HG02642 (cell line): ENCODE results near the gene ARHGAP6.
"Not testable (repeated sequence)": the region's sequence is repeated elsewhere in the genome, so short reads cannot be mapped to it uniquely, and the experiment has no call there.

Experiments
- ATAC-seq: cut with Tn5 transposase; IDR thresholded peaks from one replicate; pipeline ENCODE4 v1.9.1; 2021; ENCODE audit warnings: mild to moderate bottlenecking; ENCODE audit not compliant: unreplicated experiment, poor library complexity

ARHGAP6 gene

DNA sequence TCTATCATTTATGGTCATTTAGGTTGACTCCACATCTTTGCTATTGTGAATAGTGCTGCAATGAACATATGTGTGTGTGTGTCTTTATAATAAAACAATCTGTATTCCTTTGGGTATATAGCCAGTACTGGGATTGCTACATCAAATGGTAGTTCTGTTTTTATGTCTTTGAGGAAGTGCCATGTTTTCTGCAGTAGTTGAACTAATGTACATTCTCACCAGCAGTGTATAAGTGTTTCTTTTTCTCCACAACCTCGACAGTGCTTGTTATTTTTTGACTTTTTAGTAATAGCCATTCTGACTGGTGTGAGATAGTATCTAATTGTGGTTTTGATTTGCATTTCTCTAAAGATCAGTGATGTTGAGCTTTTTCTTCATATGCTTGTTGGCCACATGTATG is 80.5 kb downstream of the ARHGAP6 start:
- no peak for ATAC-seq

DNA sequence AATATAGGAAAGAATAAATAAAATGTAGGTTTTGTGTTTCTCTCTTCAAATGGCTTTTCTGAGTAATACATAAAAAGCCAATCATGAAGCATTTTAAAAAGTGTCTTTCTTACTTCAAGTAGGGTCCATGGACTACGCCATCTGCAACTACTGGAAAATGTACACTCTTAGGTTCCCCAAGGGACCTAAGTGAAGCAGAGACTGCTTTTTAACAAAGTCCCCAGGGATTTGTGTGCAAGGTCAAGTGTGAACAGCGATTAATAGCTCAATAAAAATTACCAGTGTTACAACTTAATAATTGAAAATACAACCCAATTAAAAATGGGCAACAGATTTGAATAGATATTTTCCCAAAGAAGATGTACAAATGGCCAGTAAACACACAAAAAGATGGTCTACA is 84.9 kb downstream of the ARHGAP6 start:
- ATAC-seq = no peak

DNA sequence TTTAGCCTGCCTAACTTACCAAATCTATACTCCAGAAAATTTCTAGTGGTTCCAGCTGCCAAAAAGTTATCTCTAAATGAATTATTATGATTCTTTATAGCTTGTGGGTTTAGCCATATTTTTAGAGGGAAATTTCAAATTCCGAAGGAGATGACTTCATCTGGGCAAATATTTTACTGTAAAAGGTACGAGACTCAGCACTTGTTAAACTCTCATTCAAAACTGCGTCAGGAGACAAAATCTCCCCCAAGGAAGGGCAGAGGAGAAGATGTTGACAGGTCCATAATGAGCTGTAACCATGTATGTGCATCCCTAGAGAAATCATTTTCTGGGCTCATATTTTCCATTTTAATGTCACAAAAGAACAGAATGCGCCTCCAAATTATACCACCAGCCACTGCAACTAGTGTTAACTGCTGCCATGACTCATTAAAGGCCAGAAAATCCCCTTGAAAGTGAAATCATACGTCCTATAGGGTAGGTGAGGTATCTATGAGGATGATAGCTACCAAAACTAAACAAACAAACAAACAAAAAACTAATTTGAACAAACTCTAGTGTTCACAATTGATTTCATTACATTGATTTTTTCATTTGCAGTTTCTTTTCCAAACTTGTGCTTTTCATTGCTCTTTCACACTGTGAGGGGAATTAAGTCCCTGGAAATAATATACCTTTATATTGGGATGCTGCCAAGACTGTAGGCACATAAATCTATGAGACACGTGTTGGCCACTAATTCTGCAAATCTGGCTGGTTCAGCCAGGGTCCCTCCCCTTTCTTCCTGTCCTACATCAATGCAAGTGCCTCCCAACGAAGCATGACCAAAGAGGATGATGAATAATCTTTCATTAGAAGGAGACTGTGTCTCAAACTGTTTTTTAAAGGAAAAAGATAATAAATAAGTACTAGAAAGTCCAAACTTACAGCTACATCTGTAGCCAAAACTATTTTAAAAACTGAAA is 85.8 kb downstream of the ARHGAP6 start:
- no peak for ATAC-seq

DNA sequence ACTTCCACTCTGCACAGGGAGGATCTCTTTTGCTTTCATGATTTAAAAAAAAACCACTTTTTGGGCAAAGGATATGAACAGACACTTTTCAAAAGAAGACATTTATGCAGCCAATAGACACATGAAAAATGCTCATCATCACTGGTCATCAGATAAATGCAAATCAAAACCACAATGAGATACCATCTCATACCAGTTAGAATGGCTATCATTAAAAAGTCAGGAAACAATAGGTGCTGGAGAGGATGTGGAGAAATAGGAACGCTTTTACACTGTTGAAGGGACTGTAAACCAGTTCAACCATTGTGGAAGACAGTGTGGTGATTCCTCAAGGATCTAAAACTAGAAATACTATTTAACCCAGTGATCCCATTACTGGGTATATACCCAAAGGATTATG is 87.4 kb downstream of the ARHGAP6 start:
- not testable (repeated sequence) for ATAC-seq

DNA sequence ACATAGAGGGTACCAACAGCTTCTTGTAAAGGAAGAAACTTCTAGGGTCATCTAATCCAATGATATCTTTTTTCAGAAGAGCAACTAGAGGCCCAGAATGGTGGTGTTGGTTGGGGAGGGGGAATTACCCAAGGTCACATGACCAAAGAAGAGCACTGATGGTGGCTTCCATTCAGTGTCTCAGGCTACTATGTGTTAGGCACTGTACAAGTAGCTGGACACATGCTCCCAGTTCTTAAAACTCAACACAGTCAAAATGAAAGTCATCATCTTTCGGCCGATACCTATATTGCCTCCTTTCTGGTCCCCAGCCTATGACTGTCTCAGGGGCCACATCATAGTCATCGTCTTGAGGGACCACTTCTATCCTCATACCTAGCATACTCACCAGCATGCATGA is 88.1 kb downstream of the ARHGAP6 start:
- no peak for ATAC-seq

DNA sequence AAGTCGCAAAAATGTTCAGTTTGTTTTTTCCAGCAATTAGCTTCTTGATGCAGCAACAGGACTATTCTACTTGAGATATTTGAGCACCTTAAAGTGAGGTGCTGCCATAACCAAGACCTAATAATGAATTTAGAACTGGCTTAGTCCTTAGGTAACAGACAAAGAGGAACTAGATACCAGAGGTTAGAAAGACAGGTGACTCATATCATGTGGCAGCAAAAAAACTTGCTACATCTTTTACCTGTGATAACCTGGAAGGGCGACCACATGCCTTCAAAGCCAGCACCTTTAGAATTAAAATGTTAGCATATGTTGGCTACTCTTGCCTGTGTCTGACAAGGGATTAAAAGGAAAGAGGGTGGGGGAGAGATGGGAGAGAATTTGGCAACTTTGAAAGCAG is 90.4 kb downstream of the ARHGAP6 start:
- no peak for ATAC-seq

DNA sequence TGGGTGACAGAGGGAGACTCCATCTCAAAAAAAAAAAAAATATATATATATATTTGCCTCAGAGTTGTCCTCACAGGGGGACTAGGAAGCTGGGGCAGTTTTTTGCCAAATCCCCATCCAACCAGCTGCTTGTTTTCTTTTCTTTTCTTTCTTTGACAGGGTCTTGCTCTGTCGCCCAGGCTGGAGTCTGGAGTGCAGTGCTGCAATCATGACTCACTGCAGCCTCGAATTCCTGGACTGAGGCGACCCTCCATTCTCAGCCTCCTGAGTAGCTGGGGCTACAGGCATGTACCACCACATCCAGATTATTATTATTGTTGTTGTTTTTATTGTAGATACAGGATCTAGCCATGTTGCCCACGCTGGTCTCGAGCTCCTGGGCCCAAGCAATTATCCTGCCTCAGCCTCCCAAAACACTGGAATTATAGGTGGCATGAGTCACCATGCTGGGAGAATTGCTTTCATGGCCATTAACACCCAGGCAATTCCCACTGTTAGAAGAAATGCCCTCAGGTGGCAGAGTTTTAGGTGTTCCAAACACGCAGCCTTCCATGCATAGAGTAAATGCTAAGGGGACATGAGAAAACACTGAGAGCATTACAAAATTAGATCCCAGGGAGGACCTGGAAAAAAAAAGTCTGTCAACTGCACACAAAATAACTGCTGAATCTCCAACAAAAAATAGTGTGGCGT is 98.0 kb downstream of the ARHGAP6 start:
- no peak for ATAC-seq

DNA sequence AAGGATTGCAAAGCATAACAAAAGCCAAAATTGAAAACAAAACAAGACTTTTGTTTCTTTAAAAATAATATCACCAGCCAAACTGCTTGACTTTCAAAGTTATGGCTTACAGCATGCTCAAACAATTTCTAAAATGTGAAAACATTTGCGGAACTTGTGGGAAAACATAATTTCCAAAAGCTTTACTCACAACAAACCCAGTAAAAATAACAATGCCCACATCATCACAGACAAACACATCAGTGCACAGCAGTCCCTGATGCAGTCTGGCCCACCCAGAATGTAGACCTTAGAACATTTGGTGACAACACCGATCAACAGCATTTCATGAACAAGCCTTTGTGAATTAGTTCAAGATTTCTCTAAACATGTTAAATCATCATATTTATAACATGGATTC is 98.9 kb downstream of the ARHGAP6 start:
- ATAC-seq = no peak

DNA sequence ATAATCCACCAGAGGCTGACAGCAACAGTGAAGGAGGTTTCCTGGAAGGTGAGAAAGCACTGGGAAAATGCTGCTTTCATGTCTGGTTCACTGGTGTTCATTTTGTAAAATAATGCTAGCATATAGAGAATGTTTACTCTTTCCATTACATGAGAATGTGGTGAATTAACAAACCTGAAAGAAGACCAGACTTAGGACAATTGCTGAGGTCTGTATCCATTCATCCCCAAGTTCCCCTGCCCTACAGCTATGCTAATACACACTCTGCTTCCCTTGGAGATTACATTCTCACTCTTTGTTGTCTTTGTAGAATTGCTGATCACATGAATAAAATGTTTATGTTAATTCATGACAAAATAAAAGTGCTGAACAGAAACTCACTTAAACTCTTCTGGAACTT is 99.5 kb downstream of the ARHGAP6 start:
- ATAC-seq = no peak

DNA sequence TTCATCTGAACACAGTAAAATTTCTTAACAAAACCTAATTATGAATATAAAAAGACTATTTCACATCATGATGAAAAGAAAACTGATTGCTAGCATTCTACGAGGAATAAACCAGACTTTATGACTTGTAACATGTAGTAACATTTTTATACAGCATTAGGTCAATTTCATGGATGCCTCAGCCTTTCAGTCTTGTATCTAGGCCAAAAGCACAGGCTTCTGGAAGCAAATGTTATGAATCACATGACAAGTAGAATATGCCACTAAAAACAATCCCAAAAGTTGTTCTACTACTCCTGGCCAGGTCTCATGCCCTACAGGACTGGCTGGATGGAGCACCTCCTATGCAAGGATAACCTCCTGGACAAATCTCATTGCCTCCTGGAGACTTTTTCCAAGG is 101.2 kb downstream of the ARHGAP6 start:
- no peak for ATAC-seq

DNA sequence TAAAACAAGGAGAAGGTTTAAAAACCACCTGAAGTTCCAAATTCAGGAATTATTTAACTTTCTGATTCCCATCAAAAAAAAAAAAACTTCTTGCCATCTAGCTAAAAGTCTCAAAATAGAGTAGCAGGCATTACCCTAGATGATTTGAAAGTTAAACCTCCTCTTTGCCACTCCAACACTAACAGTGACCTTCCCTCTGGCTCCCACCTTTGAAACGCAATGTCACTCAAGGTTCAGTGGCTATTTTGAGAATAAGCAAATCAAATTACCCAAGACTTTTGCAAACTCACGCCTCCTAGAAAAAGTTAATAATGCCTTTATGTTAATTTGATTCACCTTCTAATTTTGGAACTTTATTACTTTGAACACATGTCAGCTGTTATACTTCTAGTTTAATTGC is 103.2 kb downstream of the ARHGAP6 start:
- no peak for ATAC-seq

DNA sequence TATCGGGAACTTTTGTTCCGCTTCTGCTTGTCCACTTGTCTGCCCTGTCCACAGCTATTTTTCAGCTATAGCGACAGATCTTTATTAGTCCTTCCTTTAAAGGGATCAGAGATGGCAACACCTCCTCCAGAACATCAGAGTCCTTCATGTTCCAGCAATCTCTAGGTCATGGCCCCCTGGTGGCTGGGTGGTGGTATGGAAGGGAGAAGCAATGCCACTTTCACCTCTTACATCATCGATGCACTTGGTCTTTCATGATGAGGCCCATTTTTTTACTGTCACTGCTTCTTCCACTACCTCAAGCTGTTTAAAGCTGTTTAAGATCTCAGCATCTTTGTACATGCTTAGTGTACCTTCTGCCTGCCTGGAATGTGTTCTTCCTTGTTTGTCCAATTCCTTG is 106.7 kb downstream of the ARHGAP6 start:
- no peak for ATAC-seq

DNA sequence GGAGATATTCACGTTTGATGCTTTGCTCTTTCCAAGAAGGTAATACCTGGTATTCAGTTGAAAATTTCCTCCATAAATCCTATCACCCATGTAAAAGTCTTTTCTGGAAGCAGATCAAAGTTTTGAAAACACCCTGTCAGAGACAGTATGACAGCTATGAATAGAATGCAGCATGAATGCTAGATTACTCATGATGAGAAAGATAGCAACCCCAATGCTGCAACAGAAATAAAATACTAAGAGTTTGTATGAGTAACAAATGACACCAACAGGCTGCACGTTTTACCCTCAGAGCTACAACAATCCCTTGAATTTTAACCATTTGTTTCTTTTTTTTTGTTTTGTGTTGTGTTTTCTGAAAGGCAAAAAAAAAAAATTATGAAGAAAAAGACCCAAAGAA is 108.6 kb downstream of the ARHGAP6 start:
- ATAC-seq = no peak

DNA sequence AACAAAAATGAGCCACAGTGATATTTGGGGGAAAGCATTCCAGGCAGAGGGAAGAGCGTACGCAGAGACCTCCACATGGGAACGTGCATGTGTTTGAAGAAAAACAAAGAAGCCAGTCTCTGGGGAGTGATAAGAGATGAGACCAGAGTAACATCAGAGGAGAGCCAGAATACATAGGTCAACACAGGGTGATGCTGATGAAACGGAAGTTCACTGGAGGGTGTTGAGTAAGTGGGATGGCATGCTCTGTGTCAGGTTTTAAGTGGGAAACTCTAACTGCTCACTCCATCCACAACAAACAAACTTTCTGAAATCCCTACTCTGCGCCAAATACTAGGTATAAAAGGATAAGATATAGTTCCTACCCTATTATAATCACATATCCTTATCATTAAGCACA is 110.0 kb downstream of the ARHGAP6 start:
- no peak for ATAC-seq

DNA sequence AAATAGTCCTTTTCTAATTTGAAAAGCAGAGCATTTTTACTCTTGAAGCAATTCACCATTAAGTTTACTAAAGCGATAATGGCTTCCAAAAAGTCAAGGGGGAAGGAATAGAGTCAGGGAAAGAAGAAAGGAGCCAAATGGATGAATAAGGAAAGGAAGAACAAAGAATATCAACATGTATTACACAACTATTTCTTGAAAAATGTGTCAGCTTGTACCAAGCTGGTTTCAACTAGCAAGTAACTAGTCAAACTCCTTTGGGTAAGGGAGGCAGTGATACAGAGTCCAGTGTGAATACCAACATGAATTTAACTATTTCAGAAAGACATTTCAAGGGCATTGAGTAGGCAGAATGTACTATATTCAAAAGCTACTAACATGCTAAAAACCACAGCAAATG is 112.1 kb downstream of the ARHGAP6 start:
- ATAC-seq = no peak

DNA sequence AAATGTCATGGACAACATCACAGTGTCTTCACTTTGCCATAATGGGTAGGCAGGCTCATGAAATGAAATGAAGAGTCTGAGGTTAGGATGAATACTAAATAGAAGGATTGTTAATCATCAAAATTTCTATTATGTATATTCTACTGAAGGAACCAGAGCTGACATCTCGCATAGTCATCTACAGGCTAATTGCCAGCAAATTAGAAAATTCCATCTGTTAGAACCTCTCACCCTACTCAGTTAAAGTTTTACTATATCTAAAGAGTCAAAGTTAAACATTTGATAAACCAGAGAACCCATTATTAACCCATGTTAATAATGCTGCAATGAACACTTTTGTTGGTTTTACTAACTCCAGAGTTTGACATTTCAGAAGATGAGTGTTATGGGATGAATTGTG is 114.6 kb downstream of the ARHGAP6 start:
- ATAC-seq = no peak

DNA sequence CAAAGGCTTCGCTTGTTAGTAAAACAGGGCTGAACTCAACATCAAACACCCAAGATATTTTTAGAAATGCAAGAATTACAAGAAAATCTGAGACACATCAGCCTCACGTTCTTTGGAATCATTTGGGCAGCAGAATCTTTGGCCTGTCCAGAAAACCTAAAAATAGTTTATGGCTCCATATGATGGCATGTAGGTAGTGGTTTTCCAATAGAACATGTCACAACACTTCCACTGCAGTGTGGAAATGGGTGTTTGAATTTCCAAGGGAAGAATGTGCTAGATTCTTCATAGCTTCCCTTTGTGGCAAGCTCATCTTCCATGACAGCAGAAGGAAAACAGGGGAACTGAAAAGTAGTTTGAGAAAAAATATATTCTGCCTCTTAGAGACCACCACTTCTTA is 118.8 kb downstream of the ARHGAP6 start:
- ATAC-seq = no peak

DNA sequence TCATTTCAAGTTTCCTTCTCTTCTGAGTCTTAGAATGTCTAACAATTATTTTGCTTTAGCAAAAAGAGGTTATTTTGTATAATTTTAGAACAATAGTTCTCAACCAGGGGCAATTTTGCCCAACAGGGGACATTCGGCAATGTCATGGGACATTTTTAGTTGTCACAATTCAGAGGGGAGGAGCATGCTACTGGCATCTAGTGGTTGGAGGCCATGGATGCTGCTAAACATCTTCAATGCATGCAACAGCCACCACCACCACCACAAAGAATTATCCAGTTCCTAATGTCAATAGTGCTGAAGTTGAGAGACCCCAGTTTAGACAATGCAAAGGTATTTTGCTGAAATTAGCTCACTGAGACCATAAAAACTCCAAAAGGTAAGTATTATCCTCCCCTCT is 122.5 kb downstream of the ARHGAP6 start:
- no peak for ATAC-seq

DNA sequence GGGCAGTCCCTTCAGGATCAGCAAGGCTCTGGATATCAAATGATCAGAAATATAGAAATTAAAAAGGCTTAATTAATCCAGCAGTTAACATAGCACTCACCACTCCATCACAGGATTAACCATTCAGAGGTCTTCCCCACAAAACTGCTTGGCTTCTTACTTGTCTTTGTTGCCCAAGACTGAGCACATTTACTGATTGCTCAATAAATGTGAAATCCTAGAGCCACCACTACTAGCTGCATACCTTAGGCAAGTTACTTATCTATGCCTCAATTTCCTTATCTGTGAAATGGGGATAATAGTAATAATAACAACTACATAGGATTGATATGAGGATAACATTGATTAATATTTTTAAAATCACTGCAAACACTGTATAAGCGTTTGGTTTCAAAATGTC is 124.2 kb downstream of the ARHGAP6 start:
- ATAC-seq = no peak

DNA sequence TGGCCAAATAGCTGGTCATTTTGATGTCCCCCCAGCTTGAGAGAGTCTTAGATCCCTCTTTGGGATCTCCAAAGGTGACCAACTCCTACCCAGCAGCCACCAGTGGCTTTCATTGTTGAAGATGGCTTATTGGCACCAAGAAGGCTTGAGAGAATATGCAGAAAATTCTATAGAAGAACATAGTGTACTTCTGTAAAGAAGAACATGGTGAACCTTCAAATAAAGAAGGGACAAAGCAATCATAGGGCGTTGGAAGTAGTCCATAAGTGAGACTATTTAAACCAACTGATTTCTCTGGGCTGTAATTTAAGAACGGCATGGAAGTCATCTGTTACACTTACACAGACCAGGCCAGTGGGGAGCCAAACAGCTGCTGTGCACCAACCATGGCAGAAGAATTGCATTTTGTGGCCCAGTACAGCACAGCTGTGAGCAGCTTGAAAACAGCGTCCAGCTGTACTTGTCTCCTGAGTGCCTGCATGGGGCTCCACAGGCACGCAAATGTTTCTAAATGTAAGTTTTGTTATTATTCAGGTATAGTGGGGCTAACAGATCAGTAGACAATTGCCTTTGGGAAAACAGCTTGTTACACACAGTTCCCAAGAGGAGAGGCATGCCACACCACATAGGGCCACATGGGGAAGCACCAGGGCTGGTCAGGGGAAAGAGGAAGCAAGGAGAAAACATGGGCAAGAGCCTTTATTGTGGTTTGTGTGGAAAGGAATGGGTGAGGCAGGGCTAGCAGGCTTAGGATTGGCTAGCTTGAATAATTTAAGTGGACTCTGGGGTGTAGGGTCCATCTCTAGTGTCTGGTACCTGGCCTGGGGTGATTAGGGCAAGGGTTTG is 125.0 kb downstream of the ARHGAP6 start:
- peak; percentile 95 for ATAC-seq

DNA sequence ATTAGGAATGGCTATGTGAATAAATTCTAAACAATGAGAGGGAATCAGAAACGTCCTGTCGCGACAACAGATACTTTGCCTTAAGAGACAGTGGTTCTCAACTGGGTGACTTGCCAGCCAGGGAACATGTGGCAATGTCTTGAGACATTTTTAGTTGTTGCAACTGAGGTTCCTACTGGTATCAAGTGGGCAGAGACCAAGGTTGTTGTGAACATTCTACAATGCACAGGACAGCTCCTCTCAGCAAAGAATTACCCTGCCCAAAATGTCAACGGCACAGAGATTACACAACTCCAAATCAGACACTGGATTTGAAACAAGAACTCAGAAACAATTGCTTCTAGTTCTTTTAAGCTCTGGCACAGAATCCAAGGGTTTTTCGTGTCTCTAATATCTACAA is 128.6 kb downstream of the ARHGAP6 start:
- ATAC-seq = no peak
